ENCODE data around the gene DDX51.

DNA sequence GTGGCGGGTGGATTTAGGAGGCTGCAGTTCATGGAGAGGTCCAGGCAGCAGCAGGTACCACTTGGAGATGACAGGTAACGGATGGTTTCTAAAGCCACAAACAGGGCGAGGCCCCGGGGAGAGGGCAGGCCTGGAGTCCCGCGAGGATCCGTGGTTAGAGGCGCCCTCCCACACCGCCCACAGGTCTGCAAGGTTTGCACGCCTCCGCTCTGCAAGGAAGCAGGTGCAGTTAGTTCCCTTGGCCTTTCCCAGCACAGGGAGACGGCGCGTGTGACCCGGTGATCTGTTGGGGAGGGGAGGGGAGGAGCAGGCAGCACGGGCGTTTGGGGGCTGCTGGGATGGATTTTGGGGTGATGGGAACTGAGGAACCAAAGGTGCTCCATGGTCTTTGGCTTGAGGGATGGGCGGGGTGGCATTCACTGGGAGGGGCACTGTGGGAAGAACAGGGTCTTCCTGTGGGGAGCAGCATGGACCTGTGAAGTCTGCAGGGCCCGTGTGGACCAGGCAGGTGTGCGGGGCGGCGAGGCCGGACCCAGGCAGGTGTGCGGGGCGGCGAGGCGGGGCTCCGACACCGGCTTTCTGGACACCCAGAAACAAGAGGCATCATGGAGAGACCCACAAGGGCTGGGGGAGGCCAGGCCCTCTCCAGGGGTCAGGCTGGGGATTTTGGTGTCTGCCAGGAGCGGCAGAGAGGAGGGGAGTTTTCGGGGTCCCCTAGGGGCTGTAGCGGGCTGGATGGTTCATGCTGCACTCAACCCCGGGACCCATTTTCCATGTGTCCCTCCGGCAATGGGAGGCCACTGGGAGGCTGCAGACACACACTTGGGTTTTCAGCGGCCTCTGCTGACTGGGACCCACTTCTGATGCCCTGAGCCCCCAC lies 29.3 kb upstream of the DDX51 start:
- TF ChIP-seq TCF7L2 (IDR thresholded peaks at IDR 0.05; ENCODE audit: borderline replicate concordance, extremely low read depth, insufficient read depth, insufficient read length), result no peak
- TF ChIP-seq, protein P1, sequence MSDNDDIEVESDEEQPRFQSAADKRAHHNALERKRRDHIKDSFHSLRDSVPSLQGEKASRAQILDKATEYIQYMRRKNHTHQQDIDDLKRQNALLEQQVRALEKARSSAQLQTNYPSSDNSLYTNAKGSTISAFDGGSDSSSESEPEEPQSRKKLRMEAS (IDR thresholded peaks at IDR 0.05), result no peak

All from HCT116 (cell line).